Measurements from ENCODE around the gene SLAMF9. TPM values are rescaled to one million over a fixed set of nuclear protein-coding genes. Genes with fewer than 3 reads are reported as not detected.

Gene SLAMF9
- total RNA-seq, 1 experiment from 2014 or later = not detected

DNA sequence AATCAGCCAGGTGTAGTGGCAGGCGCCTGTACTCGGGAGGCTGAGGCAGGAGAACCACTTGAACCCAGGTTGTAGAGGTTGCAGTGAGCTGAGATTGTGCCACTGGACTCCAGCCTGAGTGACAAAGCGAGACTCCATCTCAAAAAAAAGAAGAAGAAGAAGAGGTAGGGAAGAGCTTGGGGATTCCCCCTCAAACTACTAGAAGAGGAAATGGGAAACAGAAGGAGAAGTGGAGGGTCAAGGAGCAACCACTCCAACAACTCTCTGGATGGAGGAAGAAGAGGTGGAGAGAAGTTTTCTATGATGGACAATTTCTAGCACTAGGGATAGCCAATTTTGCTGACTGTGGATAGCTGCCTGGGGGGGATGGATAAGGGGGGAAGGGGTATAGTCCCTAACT lies 14.9 kb upstream of the SLAMF9 start:
- no peak overlapping the region for H3K4ac ChIP-seq (ENCODE audit: low read depth, low read length)
- Mint-ChIP-seq H3K9me3 (no peaks in the 10 kb centered on the region), H3K36me3 (ENCODE audit: insufficient read depth in 1 of 3, low read depth in 3 of 3) (no peaks in the 10 kb centered on the region), H3K4me3 (no peak overlapping the region), H3K27ac (no peak overlapping the region), H3K4me1 (peaks cover 13 to 18% of the 10 kb centered on the region in 2 experiments), H3K27me3 (ENCODE audit: low read depth) (peaks cover 4% of the 10 kb centered on the region)
- no peak overlapping the region for H2BK120ac ChIP-seq (ENCODE audit: low read depth, low read length, poor library complexity, severe bottlenecking)
- no peak overlapping the region for H3K14ac ChIP-seq (ENCODE audit: insufficient read depth, low read length)
- H3K56ac ChIP-seq (ENCODE audit: insufficient read length, low read depth, low read length) = no peak overlapping the region
- H2AFZ ChIP-seq (ENCODE audit: low read length) = no peak overlapping the region
- no peak overlapping the region for H2BK20ac ChIP-seq (ENCODE audit: low read depth, low read length, poor library complexity, severe bottlenecking)
- no peak overlapping the region for H3K27ac ChIP-seq (ENCODE audit: insufficient read length, low read depth, low read length)
- no peaks in the 10 kb centered on the region for H3K79me2 ChIP-seq (ENCODE audit: insufficient read depth, low read length)
- DNase-seq = peak; percentile 3
- H4K5ac ChIP-seq (ENCODE audit: insufficient read length, low read depth, low read length) = no peak overlapping the region
- no peaks in the 10 kb centered on the region for H3K23me2 ChIP-seq (ENCODE audit: insufficient read length, low read depth, low read length, poor library complexity, severe bottlenecking)
- H2BK12ac ChIP-seq (ENCODE audit: insufficient read length, low read depth, low read length) = no peak overlapping the region
- no peak overlapping the region for H3T11ph ChIP-seq (ENCODE audit: low read length)
- no peak overlapping the region for H4K91ac ChIP-seq (ENCODE audit: insufficient read length, low read depth, low read length)
- no peaks in the 10 kb centered on the region for H3K27me3 ChIP-seq (ENCODE audit: insufficient read depth, low read length)
- WGBS (ENCODE audit: extremely low coverage, insufficient read length, low lambda C conversion rate) = no CpG with 5 or more reads among the region's 3 CpGs
- no peak overlapping the region for H2BK5ac ChIP-seq (ENCODE audit: insufficient read length, low read length)
- no peak overlapping the region for H2AK5ac ChIP-seq (ENCODE audit: insufficient read length, low read length)
- no peaks in the 10 kb centered on the region for H3K9me3 ChIP-seq (ENCODE audit: control insufficient read depth, low read depth, low read length)
- no peak overlapping the region for H3K9ac ChIP-seq (ENCODE audit: extremely low read depth, insufficient read length, low read length)
- TF ChIP-seq, protein P1, sequence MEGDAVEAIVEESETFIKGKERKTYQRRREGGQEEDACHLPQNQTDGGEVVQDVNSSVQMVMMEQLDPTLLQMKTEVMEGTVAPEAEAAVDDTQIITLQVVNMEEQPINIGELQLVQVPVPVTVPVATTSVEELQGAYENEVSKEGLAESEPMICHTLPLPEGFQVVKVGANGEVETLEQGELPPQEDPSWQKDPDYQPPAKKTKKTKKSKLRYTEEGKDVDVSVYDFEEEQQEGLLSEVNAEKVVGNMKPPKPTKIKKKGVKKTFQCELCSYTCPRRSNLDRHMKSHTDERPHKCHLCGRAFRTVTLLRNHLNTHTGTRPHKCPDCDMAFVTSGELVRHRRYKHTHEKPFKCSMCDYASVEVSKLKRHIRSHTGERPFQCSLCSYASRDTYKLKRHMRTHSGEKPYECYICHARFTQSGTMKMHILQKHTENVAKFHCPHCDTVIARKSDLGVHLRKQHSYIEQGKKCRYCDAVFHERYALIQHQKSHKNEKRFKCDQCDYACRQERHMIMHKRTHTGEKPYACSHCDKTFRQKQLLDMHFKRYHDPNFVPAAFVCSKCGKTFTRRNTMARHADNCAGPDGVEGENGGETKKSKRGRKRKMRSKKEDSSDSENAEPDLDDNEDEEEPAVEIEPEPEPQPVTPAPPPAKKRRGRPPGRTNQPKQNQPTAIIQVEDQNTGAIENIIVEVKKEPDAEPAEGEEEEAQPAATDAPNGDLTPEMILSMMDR (conservative IDR thresholded peaks at IDR 0.05) = no peak
- H2BK15ac ChIP-seq (ENCODE audit: low read depth, low read length) = no peak overlapping the region
- H3K4me2 ChIP-seq (ENCODE audit: insufficient read depth, insufficient read length, low read length) = no peak overlapping the region
- no peak overlapping the region for H4K8ac ChIP-seq (replicated peaks; ENCODE audit: insufficient read length, low read depth, low read length)
- no peak overlapping the region for H3K18ac ChIP-seq (ENCODE audit: insufficient read length, low read depth, low read length)
- H3K23ac ChIP-seq (ENCODE audit: insufficient read length, low read depth, low read length) = no peak overlapping the region
- no peaks in the 10 kb centered on the region for H3K4me1 ChIP-seq (ENCODE audit: insufficient read depth, low read length)
- no peaks in the 10 kb centered on the region for H3K79me1 ChIP-seq (ENCODE audit: insufficient read depth, low read depth, low read length, poor library complexity, severe bottlenecking)
- H4K20me1 ChIP-seq (ENCODE audit: control insufficient read depth, insufficient read depth, insufficient read length) = no peaks in the 10 kb centered on the region

Data from H9 (cell line).